HCEC 1CT (cell line): ENCODE measurements around the gene CHTF18.
A peak's percentile ranks its signal among the peaks of the same experiment; 100 is the strongest.
"Not testable (repeated sequence)": the region's sequence is repeated elsewhere in the genome, so short reads cannot be mapped to it uniquely, and the experiment has no call there.

Source experiments
- DNase-seq: peaks from one replicate; pipeline ENCODE4 v3.0.0-alpha.2; 2017

CHTF18 gene

DNA sequence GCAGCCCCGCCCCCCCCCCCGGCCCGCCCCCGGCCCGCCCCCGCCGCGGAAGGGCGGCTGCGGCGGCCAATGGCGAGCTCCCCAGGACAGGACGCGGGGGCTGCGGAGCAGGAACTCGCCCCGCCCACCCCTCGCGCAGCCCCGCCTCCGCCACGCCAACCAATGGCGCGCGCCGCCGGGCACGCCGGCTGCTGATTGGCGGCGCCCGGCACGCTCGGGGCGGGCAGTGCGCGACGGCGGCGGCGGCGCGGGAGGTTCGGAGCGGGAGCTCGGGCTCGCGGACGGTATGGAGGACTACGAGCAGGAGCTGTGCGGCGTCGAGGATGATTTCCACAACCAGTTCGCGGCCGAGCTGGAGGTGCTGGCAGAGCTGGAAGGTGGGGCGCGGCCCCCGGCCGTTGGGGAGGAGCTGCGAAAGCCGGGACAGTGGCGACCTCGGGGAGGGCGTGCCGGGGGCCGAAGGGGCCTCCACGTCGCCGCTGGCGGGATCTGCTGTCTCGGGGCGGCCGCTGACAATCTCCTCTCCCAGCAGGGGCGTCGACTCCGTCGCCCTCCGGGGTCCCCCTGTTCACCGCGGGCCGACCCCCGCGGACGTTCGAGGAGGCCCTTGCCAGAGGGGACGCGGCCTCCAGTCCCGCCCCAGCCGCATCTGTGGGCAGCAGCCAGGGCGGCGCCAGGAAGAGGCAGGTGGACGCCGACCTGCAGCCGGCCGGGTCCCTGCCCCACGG, at the start of gene CHTF18:
Gene CHTF18, plus strand, starts transcription at position 222 of the 728 bp plus-strand sequence. Its CDS starts 65 bp downstream, at position 287.
- DNase-seq, result peak; percentile 93

- DNase-seq, result no peak
These were observed 48.6 kb upstream of the CHTF18 start for GRCh38 chr16:739560-740458.

- no peak for DNase-seq
These were observed 48.0 kb upstream of the CHTF18 start for GRCh38 chr16:740459-740763.

- peak; percentile 83 for DNase-seq
These were observed 47.5 kb upstream of the CHTF18 start, which contains the start of gene CIAO3 for GRCh38 chr16:740764-741505. Gene CIAO3 (minus strand): TSS chr16:740997. CDS start chr16:740985, 12 bp downstream.

GRCh38 chr16:741986-742629, 46.3 kb upstream of the CHTF18 start:
- no peak for DNase-seq

DNA sequence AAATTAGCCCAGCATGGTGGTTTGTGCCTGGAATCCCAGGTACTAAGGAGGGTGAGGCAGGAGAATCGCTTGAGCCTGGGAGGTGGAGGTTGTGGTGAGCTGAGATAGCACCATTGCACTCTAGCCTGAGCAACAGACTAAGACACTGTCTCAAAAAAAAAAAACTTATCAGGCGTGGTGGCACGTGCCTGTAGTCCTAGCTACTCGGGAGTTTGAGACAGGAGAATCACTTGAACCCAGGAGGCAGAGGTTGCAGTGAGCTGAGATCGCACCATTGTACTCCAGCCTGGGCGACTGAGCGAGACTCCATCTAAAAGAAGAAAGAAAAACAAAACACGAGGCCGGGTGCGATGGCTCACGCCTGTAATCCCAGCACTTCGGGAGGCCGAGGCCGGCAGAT, 45.5 kb upstream of the CHTF18 start:
- DNase-seq, result not testable (repeated sequence)

DNA sequence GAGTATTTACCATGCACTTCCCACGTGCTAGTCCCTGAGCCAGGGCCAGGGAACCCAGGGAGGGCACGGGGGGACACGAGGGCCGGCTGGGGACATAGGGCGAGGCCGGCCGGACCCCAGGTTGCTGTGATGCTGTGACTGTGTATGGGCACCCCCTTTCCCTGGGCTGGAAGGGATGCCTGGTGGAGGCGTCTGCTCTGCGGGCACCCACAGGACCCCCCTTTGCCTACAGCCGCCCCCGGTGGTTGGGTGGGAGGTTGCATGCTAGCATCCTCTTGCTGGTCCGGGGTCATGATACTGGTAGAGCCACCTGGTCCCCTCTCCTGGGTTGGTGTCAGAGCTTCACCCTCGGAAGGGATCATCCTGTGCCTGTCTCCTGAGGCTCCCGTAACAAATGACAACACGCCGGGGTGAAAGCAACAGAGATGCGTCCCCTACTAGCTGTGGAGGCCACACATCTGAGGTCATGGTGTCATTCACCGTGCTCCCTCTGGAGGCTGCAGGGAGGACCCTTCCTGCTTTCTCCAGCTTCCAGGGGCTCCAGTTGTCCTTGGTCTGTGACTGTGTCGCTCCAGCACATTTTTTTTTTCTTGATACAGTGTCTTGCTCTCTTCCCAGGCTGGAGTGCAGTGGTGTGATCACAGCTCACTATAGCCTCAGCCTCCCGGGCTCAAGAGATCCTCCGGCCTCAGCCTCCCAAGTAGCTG, 44.5 kb upstream of the CHTF18 start:
- DNase-seq, result no peak

GRCh38 chr16:745739-746138, 42.7 kb upstream of the CHTF18 start:
- no peak for DNase-seq

- DNase-seq, result no peak
These were observed 41.8 kb upstream of the CHTF18 start for GRCh38 chr16:746637-747036.

DNA sequence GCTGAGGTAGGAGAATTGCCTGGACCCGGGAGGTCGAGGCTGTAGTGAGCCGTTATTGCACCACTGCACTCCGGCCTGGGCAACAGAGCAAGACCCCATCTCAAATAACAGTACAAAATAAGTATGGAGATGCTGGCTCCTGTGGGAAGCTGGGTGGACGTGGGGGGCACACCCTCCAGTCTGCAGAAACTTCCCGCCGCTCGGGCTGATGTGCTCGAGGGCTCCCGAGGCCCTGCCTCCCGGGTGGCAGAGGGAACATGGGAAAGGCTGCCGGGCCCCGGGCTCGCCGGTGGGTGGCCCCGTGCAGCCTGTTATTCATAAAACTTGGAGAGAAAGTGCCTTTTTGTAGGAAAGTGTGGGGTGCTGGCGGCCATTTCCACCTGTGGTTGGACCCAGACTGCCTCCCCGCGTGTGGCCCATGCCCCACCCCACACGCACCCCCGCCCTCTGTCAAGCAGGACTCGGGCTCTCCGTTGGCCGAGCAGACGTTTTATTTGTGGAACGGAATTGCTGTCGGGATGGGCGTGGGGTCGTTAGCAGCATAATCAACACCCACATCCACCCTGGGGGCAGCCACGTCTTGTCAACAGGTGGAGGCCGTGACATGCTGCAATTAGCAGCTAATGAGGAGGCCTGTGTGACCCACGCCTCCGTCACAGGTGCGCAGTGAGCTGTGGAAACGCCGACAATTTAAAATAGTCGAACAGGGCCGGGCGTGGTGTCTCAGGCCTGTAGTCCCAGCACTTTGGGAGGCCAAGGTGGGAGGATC, 40.3 kb upstream of the CHTF18 start:
- no peak for DNase-seq

DNA sequence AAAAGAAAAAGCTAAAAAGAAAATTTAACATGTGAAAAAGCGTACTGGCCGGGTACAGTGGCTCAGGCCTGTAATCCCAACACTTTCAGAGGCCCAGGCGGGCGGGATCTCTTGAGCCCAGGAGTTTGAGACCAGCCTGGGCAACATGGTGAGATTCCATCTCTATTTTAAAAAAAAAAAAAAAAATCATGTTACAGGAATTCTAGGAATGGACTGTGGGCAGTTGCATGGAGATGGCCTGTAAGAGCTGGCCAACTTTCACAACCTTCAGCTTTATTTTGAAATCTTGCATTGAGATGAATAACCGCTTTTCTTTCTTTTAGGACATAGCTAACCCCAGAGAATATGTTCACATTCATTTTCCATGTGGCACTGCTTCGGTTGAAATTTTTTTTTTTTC, 39.4 kb upstream of the CHTF18 start:
- peak; percentile 67 for DNase-seq

DNA sequence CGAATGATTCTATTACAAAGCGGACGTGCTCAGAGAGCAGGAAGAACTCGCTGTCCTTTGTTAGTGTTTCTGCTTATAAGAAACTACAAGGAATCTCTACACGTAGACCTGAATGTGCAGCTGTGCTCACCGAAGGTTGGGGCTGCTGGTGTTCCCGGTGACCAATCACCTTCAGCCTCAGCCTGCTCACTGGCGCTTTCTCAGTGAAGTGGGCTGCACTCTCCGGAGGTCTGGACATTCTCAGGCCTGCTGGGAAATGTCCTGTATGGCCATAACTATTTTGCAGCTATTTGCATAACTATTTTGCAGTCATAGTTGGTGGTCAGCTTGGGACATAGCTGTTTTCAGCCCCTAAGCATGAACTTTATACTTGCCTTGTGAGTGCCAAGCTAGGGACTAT, 37.9 kb upstream of the CHTF18 start:
- no peak for DNase-seq

GRCh38 chr16:751152-752006, 37.0 kb upstream of the CHTF18 start:
- DNase-seq, result no peak

- DNase-seq, result no peak
These were observed 36.5 kb upstream of the CHTF18 start for GRCh38 chr16:752007-752312.

DNA sequence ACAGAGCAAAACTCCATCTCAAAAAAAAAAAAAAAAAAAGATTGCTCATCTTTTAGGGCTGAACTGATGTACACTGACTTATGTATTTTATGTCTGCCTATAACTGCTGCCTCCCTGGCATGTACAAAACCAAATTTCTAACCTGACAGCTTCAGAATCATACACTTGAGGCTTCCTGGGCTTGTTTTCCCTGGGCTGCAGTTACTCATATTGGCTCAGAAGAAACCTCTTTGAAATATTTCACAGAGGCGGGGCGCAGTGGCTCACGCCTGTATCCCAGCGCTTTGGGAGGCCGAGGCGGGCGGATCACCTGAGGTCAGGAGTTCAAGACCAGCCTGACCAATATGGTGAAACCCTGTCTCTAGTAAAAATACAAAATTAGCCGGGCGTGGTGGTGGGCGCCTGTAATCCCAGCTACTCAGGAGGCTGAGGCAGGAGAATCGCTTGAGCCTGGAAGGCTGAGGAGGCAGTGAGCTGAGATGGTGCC, 34.3 kb upstream of the CHTF18 start:
- not testable (repeated sequence) for DNase-seq

GRCh38 chr16:754656-755055, 33.8 kb upstream of the CHTF18 start:
- no peak for DNase-seq

- DNase-seq, result no peak
These were observed 32.0 kb upstream of the CHTF18 start for GRCh38 chr16:756428-756827.

DNA sequence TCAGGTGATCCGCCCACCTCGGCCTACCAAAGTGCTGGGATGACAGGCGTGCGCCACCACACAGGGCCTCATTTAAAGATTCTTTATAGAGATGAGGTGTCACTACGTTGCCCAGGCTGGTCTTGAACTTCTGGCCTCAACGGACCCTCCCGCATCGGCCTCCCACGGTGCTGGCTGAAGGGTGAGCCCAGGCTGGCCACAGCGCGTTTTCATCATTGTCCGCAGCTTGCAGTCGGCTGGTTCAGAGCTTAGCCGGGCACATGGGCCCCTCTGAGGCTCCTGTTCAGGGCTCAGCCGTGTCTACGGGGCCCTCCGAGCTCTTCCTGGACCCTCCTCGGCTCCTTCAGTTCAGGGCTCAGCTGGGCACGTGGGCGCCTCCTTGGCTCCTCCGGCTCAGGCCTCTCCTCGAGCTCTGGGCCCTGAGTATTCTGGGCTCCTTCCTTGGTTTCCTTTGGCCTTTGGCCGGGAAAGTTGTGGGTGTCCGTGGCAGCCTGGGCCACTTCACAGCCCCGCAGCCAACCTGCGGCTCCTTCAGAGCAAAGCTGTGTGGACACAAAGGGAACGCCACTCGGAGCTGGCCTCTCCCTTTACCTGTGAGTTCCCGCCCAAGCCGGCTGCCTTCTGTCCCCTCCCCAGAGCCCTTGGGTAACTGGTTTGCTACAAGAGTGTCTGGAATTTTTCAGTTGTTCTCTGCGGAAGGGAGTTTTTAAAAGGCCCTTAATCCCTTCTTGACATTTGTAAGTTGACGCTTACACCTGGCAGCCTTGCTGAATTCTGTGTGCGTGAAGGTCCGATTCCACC, 29.1 kb upstream of the CHTF18 start:
- DNase-seq, result no peak

DNA sequence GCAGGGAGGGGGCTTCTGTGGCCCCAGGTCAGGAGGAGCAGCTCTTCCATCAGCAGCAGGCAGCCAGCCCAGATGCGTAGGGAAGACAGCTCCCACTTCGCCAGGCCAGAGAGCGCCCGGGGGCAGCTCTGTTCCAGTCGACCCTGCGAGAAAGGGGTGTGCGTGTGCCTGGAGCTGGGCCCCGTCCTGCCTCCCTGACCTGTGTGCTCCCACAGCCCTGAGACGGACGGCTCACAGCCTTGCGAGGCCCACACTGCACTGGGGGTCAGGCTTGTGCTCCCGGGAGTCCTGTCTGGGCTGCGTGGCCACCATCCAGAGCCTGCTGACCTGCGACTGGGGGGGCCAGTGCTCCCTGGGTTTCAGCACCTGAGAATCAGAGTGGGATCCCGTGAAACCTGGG, 28.4 kb upstream of the CHTF18 start:
- no peak for DNase-seq
